HCT116 (cell line): ENCODE data around the gene PARP6. TPM values are rescaled to one million over a fixed set of nuclear protein-coding genes. Genes with fewer than 3 reads are reported as not detected.
A peak's percentile ranks its signal among the peaks of the same experiment; 100 is the strongest.

ENCODE experiments used
- ATAC-seq: fragments of 200-7000 bp; cut with Tn5 transposase; 2 replicates; pipeline ENCODE4 v1.9.1; 2020; ENCODE audit warnings: mild to moderate bottlenecking, moderate library complexity
- BruUV-seq: library from RNA; stranded (reverse); fragments of 400-500 nt; replicated peaks from 2 replicates; lab custom pipeline; 2021; lab: Mats Ljungman, UMichigan
- CTCF ChIA-PET: fragments of 300-600 bp; sonication (Branson Sonifier 250); formaldehyde crosslinking; loops from one replicate; lab custom pipeline; 2021; ENCODE audit warnings: antibody characterized with exemption; lab: Charles Lee
- POLR2A ChIA-PET: fragments of 300-600, 350-600 bp; sonication (Branson Sonifier 250); formaldehyde crosslinking; loops from one replicate; lab custom pipeline; 2021; ENCODE audit warnings: antibody characterized with exemption; lab: Charles Lee
- RAD21 ChIA-PET, 2 experiments: fragments of 300-600 bp; sonication (Branson Sonifier 250); formaldehyde crosslinking; loops; one replicate each; lab custom pipeline; 2023; ENCODE audit warnings: low total read pairs in 2 of 2; ENCODE audit not compliant: uncharacterized antibody in 2 of 2, unreplicated experiment in 2 of 2, low non-redundant PET in 1 of 2; lab: Charles Lee
- DNase-seq: peaks from one replicate; pipeline ENCODE4 v3.0.0-alpha.2; 2010; ENCODE audit warnings: low read depth, low spot score
- H2AFZ ChIP-seq: fragments of 200-600 bp; shearing (Covaris generic), sonication (generic); 2 replicates; pipeline ENCODE4 v1.6.1; 2017; ENCODE audit warnings: low read depth, mixed run types, mixed read lengths, antibody characterized with exemption, low read length; ENCODE audit not compliant: poor library complexity, severe bottlenecking
- H3K27ac ChIP-seq: 2 replicates; pipeline ENCODE4 v1.5.1; 2012; ENCODE audit warnings: low read depth, low read length
- H3K27me3 ChIP-seq: fragments of 200-600 bp; sonication (generic); 2 replicates; pipeline ENCODE4 v1.6.1; 2016; ENCODE audit warnings: mixed run types, low read length, mixed read lengths; ENCODE audit not compliant: insufficient read depth
- H3K36me3 ChIP-seq, 2 experiments: fragments of 200-500 bp in 1 of 2; fragments of 200-600 bp in 1 of 2; sonication (Bioruptor generic) in 1 of 2; sonication (generic) in 1 of 2; 2 replicates each; pipeline versions ENCODE4 v1.5.1 to v1.6.1; 2014 to 2016; ENCODE audit warnings: low read length in 2 of 2, inconsistent platforms in 1 of 2, mixed read lengths in 1 of 2, mixed run types in 1 of 2; ENCODE audit not compliant: insufficient read depth in 2 of 2, control insufficient read depth in 1 of 2
- H3K4me1 ChIP-seq, 2 experiments: fragments of 200-600 bp in 1 of 2; sonication (generic) in 1 of 2; 2 replicates each; pipeline versions ENCODE4 v1.5.1 to v1.6.1; 2012 to 2017; ENCODE audit warnings: low read length in 2 of 2, inconsistent platforms in 1 of 2, mild to moderate bottlenecking in 1 of 2, mixed read lengths in 1 of 2, mixed run types in 1 of 2, moderate library complexity in 1 of 2; ENCODE audit not compliant: insufficient read depth in 2 of 2, control insufficient read depth in 1 of 2
- H3K4me2 ChIP-seq: fragments of 200-600 bp; sonication (generic); 2 replicates; pipeline ENCODE4 v1.6.1; 2017; ENCODE audit warnings: mixed run types, low read length, mixed read lengths
- H3K4me3 ChIP-seq, 2 experiments: fragments of 200-600 bp in 1 of 2; sonication (generic) in 1 of 2; replicated peaks in 1 of 2; 2 replicates each; pipeline ENCODE4 v1.5.1; 2011 to 2016; ENCODE audit warnings: low read length in 2 of 2, control low read depth in 1 of 2, low read depth in 1 of 2, mild to moderate bottlenecking in 1 of 2, mixed read lengths in 1 of 2, mixed run types in 1 of 2
- H3K79me2 ChIP-seq: fragments of 200-600 bp; sonication (generic); 2 replicates; pipeline ENCODE4 v1.6.1; 2017; ENCODE audit warnings: mild to moderate bottlenecking, mixed run types, low read length, moderate library complexity, mixed read lengths; ENCODE audit not compliant: insufficient read depth
- H3K9ac ChIP-seq: fragments of 200-600 bp; sonication (generic); 2 replicates; pipeline ENCODE4 v1.6.1; 2016; ENCODE audit warnings: low read length, mixed read lengths
- H3K9me2 ChIP-seq: fragments of 200-600 bp; sonication (generic), shearing (Covaris generic); 2 replicates; pipeline ENCODE4 v1.6.1; 2017; ENCODE audit warnings: mixed run types, mild to moderate bottlenecking, moderate library complexity; ENCODE audit not compliant: insufficient read depth
- H3K9me3 ChIP-seq, 2 experiments: fragments of 200-500 bp in 1 of 2; fragments of 200-600 bp in 1 of 2; sonication (Bioruptor generic) in 1 of 2; sonication (generic) in 1 of 2; 2 replicates each; pipeline ENCODE4 v1.6.1; 2014 to 2017; ENCODE audit warnings: low read length in 2 of 2, mixed read lengths in 2 of 2, inconsistent platforms in 1 of 2, low read depth in 1 of 2, mild to moderate bottlenecking in 1 of 2, mixed run types in 1 of 2, moderate library complexity in 1 of 2; ENCODE audit not compliant: control insufficient read depth in 1 of 2, insufficient read depth in 1 of 2
- H4K20me1 ChIP-seq: fragments of 200-600 bp; sonication (generic), shearing (Covaris generic); 2 replicates; pipeline ENCODE4 v1.6.1; 2017; ENCODE audit warnings: mixed run types, mild to moderate bottlenecking, moderate library complexity; ENCODE audit not compliant: insufficient read depth
- CBX3 ChIP-seq: IDR thresholded peaks from 2 replicates; pipeline ENCODE4 v1.6.1; 2012; ENCODE audit warnings: low read depth
- CEBPB ChIP-seq: IDR thresholded peaks from 2 replicates; pipeline ENCODE4 v1.6.1; 2012; ENCODE audit warnings: low read depth
- EGR1 ChIP-seq: IDR thresholded peaks from 2 replicates; pipeline ENCODE4 v1.6.1; 2012; ENCODE audit warnings: low read depth
- EZH2 ChIP-seq: fragments of 200-600 bp; sonication (generic); IDR thresholded peaks from 2 replicates; pipeline ENCODE4 v1.6.1; 2017; ENCODE audit warnings: antibody characterized with exemption, mixed run types
- JUND ChIP-seq: IDR thresholded peaks from 2 replicates; pipeline ENCODE4 v1.6.1; 2012
- POLR2A ChIP-seq: IDR thresholded peaks from 2 replicates; pipeline ENCODE4 v1.7.0; 2011; ENCODE audit warnings: borderline replicate concordance; ENCODE audit not compliant: insufficient read depth, insufficient read length; ENCODE audit errors: extremely low read depth
- RAD21 ChIP-seq: IDR thresholded peaks from 2 replicates; pipeline ENCODE4 v1.6.1; 2012; ENCODE audit warnings: low read depth, mild to moderate bottlenecking
- SIN3A ChIP-seq: IDR thresholded peaks from 2 replicates; pipeline ENCODE4 v1.6.1; 2012; ENCODE audit warnings: low read depth
- SP1 ChIP-seq: IDR thresholded peaks from 2 replicates; pipeline ENCODE4 v1.6.1; 2012; ENCODE audit warnings: low read depth
- SRF ChIP-seq: IDR thresholded peaks from 2 replicates; pipeline ENCODE4 v1.6.1; 2012; ENCODE audit warnings: low read depth
- ZFX ChIP-seq: fragments of 450-650 bp; IDR thresholded peaks from 2 replicates; pipeline ENCODE4 v1.6.1; 2017
- intact Hi-C: fragments of 100-400 bp; cut with micrococcal nuclease; formaldehyde crosslinking; loops from 2 replicates; pipeline ENCODE4 v1.10.0; 2022
- total RNA-seq: library from RNA; stranded (reverse); gene quantifications from one replicate; pipeline ENCODE4 v1.2.1, GENCODE V29; 2021; ENCODE audit not compliant: unreplicated experiment
- TF ChIP-seq, protein P1 (sequence below): IDR thresholded peaks from 2 replicates; pipeline ENCODE4 v1.6.1; 2012; ENCODE audit warnings: low read depth

Gene PARP6
- total RNA-seq, 1 experiment from 2014 or later = 67.9 TPM

DNA sequence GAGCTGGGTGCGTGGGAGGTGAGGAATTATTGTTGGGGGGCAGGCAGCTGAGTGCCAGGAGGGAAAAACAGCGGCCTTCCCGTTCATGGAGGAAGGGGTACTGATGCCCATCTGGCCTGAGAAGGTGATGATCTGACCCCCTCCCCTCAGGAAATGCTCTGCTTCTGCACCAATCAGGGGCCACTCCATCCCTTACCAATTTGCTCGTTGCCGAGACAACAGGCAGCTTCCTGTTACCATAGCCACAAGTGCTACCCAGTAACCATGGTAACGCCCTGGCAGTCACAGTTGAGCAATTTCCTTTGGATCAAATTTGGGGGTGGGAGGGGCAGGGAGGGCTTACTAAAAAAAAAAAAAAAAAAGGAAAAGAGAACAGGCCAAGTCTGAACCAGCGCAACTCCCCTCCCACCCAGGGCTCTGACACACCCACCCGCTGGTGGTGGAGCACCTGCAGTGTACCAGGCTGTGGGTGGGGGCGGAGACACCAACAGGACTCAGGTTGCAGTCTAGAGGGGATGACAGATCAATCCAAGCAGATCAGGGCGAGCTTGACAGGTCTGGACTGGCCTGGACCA, 33.9 kb upstream of the PARP6 start:
- no peaks in the 10 kb centered on the region for H3K9me2 ChIP-seq
- intact Hi-C loops = no loop called here
- no peak overlapping the region for H3K4me3 ChIP-seq
- POLR2A ChIA-PET = interaction anchor here (0.7 kb wide), 1 partner anchor 380 kb away, joined by 5 read pairs; no protein-coding TSS in a partner anchor
- CTCF ChIA-PET = no interaction called here
- H3K4me2 ChIP-seq = no peak overlapping the region
- H4K20me1 ChIP-seq = no peaks in the 10 kb centered on the region
- no peaks in the 10 kb centered on the region for H3K9me3 ChIP-seq
- no peak overlapping the region for H2AFZ ChIP-seq
- no peaks in the 10 kb centered on the region for H3K79me2 ChIP-seq
- no peak overlapping the region for H3K27ac ChIP-seq
- TF ChIP-seq ZFX (no peak), EZH2 (no peak), SP1 (no peak), POLR2A (no peak), EGR1 (no peak), RAD21 (no peak), JUND (no peak), SRF (no peak), SIN3A (no peak), CBX3 (no peak), CEBPB (no peak)
- TF ChIP-seq, protein P1, sequence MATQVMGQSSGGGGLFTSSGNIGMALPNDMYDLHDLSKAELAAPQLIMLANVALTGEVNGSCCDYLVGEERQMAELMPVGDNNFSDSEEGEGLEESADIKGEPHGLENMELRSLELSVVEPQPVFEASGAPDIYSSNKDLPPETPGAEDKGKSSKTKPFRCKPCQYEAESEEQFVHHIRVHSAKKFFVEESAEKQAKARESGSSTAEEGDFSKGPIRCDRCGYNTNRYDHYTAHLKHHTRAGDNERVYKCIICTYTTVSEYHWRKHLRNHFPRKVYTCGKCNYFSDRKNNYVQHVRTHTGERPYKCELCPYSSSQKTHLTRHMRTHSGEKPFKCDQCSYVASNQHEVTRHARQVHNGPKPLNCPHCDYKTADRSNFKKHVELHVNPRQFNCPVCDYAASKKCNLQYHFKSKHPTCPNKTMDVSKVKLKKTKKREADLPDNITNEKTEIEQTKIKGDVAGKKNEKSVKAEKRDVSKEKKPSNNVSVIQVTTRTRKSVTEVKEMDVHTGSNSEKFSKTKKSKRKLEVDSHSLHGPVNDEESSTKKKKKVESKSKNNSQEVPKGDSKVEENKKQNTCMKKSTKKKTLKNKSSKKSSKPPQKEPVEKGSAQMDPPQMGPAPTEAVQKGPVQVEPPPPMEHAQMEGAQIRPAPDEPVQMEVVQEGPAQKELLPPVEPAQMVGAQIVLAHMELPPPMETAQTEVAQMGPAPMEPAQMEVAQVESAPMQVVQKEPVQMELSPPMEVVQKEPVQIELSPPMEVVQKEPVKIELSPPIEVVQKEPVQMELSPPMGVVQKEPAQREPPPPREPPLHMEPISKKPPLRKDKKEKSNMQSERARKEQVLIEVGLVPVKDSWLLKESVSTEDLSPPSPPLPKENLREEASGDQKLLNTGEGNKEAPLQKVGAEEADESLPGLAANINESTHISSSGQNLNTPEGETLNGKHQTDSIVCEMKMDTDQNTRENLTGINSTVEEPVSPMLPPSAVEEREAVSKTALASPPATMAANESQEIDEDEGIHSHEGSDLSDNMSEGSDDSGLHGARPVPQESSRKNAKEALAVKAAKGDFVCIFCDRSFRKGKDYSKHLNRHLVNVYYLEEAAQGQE = no peak
- no peak overlapping the region for H3K9ac ChIP-seq
- H3K36me3 ChIP-seq = no peaks in the 10 kb centered on the region
- ATAC-seq = peak; percentile 30; the same call in 1 of the 2 replicates
- peaks cover 0 to 4% of the 10 kb centered on the region in 2 experiments; a peak in 1 of 4 replicates for H3K4me1 ChIP-seq
- DNase-seq = no peak
- RAD21 ChIA-PET = interaction anchor here (0.6 kb wide), 2 partner anchors 120 to 227 kb away, joined by 3 to 6 read pairs; no protein-coding TSS in a partner anchor
- no peaks in the 10 kb centered on the region for H3K27me3 ChIP-seq
- no TSS peak for BruUV-seq
